ENCODE data around the gene RNF31. TPM values are rescaled to one million over a fixed set of nuclear protein-coding genes. Genes with fewer than 3 reads are reported as not detected.
A peak's percentile ranks its signal among the peaks of the same experiment; 100 is the strongest.

RNF31 gene
- total and polyA plus RNA-seq, 7 experiments from 2014 or later, result 40.9 to 151 (median 81.4) TPM

GRCh38 chr14:24157331-24157730 lies 10.0 kb downstream of the RNF31 start:
- ChIA-PET CTCF (interaction anchor here (0.6 kb wide), 1 partner anchor 48 kb away, joined by 4 read pairs; no protein-coding TSS in a partner anchor), POLR2A (interaction anchor here (1.0 to 1.7 kb wide), 3 partner anchors 10 to 43 kb away, joined by 3 read pairs; partner anchors contain the start of gene IPO4)
- no peaks in the 10 kb centered on the region for H3K27me3 ChIP-seq (ENCODE audit: control insufficient read depth in 2 of 2, insufficient read depth in 2 of 2, low read length in 2 of 2)
- Mint-ChIP-seq H3K27ac (peak overlapping the region in 4 of 9 donors; percentile 67 to 100 (median 78)), H3K36me3 (peaks cover 6 to 57% (median 28%) of the 10 kb centered on the region in 5 donors), H3K4me1 (peaks cover 16 to 38% (median 23%) of the 10 kb centered on the region in 7 donors), H3K9me3 (peaks cover 0 to 4% (median 0%) of the 10 kb centered on the region in 11 donors), H3K4me3 (no peak overlapping the region), H3K27me3 (peaks cover 0 to 4% (median 0%) of the 10 kb centered on the region in 5 donors)
- H3K36me3 ChIP-seq (ENCODE audit: control insufficient read depth in 2 of 3, insufficient read depth in 3 of 3, low read length in 3 of 3), result peaks cover 23 to 66% (median 24%) of the 10 kb centered on the region in 3 experiments
- no peaks in the 10 kb centered on the region for H3K9me3 ChIP-seq (ENCODE audit: control insufficient read depth in 2 of 3, low read length in 3 of 3)
- H3K4me1 ChIP-seq (ENCODE audit: control insufficient read depth in 2 of 2, insufficient read depth in 2 of 2, low read length in 2 of 2), result peaks cover 9 to 14% of the 10 kb centered on the region in 2 donors
- ATAC-seq, result no peak
- no peak for DNase-seq
- H3K4me3 ChIP-seq (ENCODE audit: low read length), result no peak overlapping the region
- intact Hi-C loops (cut with micrococcal nuclease), result no loop called here
- no peak overlapping the region for H3K27ac ChIP-seq (ENCODE audit: low read depth, low read length)

DNA sequence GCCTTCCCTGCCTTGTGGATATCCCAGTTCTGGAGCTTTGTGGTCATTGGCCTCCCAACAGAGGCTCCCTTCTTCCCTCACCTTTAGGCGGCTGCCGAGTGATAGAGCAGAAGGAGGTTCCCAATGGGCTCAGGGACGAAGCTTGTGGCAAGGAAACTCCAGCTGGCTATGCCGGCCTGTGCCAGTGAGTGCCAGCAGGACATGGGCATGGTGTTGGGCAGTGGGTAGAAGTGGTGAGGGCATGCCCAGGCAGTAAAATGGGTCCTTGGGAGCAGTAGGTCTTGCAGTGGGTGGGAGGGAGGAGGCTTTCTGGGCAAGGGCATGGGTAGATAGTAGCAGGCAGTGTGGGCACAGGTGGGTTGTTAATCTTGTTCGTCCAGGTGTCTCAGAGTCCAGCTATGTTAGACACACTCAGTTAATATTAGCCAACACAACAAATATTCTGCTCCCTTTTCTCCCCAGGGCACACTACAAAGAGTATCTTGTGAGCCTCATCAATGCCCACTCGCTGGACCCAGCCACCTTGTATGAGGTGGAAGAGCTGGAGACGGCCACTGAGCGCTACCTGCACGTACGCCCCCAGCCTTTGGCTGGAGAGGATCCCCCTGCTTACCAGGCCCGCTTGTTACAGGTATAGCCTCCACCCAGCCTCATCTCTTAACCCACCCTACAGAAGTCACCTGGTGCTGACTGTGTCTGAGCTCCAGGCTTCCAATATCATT lies 12.6 kb downstream of the RNF31 start:
- peak overlapping the region; percentile 98 to 100 (median 100) for H3K27ac Mint-ChIP-seq
- H3K4me1 ChIP-seq (ENCODE audit: control insufficient read depth in 2 of 2, insufficient read depth in 2 of 2, low read length in 2 of 2), result peaks cover 31 to 40% of the 10 kb centered on the region in 2 donors
- H3K4me3 Mint-ChIP-seq, result peak overlapping the region in 5 of 10 donors; percentile 9 to 100 (median 51)
- peaks cover 38 to 73% (median 40%) of the 10 kb centered on the region in 3 experiments for H3K36me3 ChIP-seq (ENCODE audit: control insufficient read depth in 2 of 3, insufficient read depth in 3 of 3, low read length in 3 of 3)
- intact Hi-C loops (cut with micrococcal nuclease), result no loop called here
- H3K27ac ChIP-seq (ENCODE audit: low read depth, low read length), result peak overlapping the region; percentile 99
- no peaks in the 10 kb centered on the region for H3K9me3 ChIP-seq (ENCODE audit: control insufficient read depth in 2 of 3, low read length in 3 of 3)
- no peaks in the 10 kb centered on the region for H3K27me3 ChIP-seq (ENCODE audit: control insufficient read depth in 2 of 2, insufficient read depth in 2 of 2, low read length in 2 of 2)
- DNase-seq (no peak), ATAC-seq (no peak)
- H3K27me3 Mint-ChIP-seq, result peaks cover 0 to 4% (median 0%) of the 10 kb centered on the region in 5 donors
- ChIA-PET POLR2A (interaction anchor here (0.9 to 4.0 kb wide), 18 partner anchors 9 to 82 kb away, joined by 3 to 56 read pairs (median 11); partner anchors contain the start of genes CHMP4A, DCAF11, EMC9 and IPO4), CTCF (interaction anchor here (0.8 to 4.2 kb wide), 9 partner anchors 9 to 104 kb away, joined by 3 to 36 read pairs (median 10); partner anchors contain the start of genes DCAF11, EMC9, NRL and PSME2)
- H3K9me3 Mint-ChIP-seq, result peaks cover 0 to 4% (median 0%) of the 10 kb centered on the region in 11 donors
- no peak overlapping the region for H3K4me3 ChIP-seq (ENCODE audit: low read length)
- peaks cover 29 to 61% (median 44%) of the 10 kb centered on the region in 7 donors for H3K4me1 Mint-ChIP-seq
- H3K36me3 Mint-ChIP-seq, result peaks cover 8 to 66% (median 35%) of the 10 kb centered on the region in 5 donors

DNA sequence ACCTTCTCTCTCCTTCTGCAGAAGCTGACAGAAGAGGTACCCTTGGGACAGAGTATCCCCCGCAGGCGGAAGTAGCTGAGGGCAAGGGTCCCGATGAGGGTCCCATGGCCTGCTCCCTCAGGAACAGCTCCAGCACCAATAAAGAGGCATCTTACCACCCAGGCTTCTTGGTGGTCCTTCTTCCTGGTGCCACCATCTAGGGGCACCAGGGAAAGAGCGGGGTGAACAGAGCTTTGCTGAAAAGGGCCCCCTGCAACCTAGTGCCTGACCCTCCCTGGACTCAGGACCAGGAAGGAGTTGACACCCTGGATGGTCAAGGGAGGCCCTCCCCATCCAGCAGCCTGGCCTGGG lies 13.2 kb downstream of the RNF31 start:
- peak overlapping the region; percentile 99 for H3K27ac ChIP-seq (ENCODE audit: low read depth, low read length)
- H3K4me1 ChIP-seq (ENCODE audit: control insufficient read depth in 2 of 2, insufficient read depth in 2 of 2, low read length in 2 of 2), result peaks cover 34 to 45% of the 10 kb centered on the region in 2 donors
- intact Hi-C loops (cut with micrococcal nuclease), result no loop called here
- peaks cover 34 to 66% (median 50%) of the 10 kb centered on the region in 7 donors for H3K4me1 Mint-ChIP-seq
- H3K4me3 Mint-ChIP-seq, result peak overlapping the region in 7 of 10 donors; percentile 9 to 100 (median 99)
- H3K4me3 ChIP-seq (ENCODE audit: low read length), result no peak overlapping the region
- no peak for DNase-seq
- H3K27me3 Mint-ChIP-seq, result peaks cover 0 to 4% (median 0%) of the 10 kb centered on the region in 5 donors
- H3K36me3 Mint-ChIP-seq, result peaks cover 11 to 68% (median 36%) of the 10 kb centered on the region in 5 donors
- no peak for ATAC-seq
- POLR2A ChIA-PET, result interaction anchor here (0.9 to 4.0 kb wide), 27 partner anchors 10 to 271 kb away, joined by 3 to 56 read pairs (median 9); partner anchors contain the start of genes CHMP4A, DCAF11, EMC9 and IPO4
- peaks cover 0 to 4% (median 0%) of the 10 kb centered on the region in 11 donors for H3K9me3 Mint-ChIP-seq
- H3K36me3 ChIP-seq (ENCODE audit: control insufficient read depth in 2 of 3, insufficient read depth in 3 of 3, low read length in 3 of 3), result peaks cover 37 to 73% (median 39%) of the 10 kb centered on the region in 3 experiments
- no peaks in the 10 kb centered on the region for H3K9me3 ChIP-seq (ENCODE audit: control insufficient read depth in 2 of 3, low read length in 3 of 3)
- peak overlapping the region; percentile 98 to 100 (median 100) for H3K27ac Mint-ChIP-seq
- H3K27me3 ChIP-seq (ENCODE audit: control insufficient read depth in 2 of 2, insufficient read depth in 2 of 2, low read length in 2 of 2), result no peaks in the 10 kb centered on the region
- CTCF ChIA-PET, result interaction anchor here (0.9 to 4.2 kb wide), 16 partner anchors 10 to 103 kb away, joined by 3 to 36 read pairs (median 4); partner anchors contain the start of genes DCAF11, EMC9, IPO4 and NRL

DNA sequence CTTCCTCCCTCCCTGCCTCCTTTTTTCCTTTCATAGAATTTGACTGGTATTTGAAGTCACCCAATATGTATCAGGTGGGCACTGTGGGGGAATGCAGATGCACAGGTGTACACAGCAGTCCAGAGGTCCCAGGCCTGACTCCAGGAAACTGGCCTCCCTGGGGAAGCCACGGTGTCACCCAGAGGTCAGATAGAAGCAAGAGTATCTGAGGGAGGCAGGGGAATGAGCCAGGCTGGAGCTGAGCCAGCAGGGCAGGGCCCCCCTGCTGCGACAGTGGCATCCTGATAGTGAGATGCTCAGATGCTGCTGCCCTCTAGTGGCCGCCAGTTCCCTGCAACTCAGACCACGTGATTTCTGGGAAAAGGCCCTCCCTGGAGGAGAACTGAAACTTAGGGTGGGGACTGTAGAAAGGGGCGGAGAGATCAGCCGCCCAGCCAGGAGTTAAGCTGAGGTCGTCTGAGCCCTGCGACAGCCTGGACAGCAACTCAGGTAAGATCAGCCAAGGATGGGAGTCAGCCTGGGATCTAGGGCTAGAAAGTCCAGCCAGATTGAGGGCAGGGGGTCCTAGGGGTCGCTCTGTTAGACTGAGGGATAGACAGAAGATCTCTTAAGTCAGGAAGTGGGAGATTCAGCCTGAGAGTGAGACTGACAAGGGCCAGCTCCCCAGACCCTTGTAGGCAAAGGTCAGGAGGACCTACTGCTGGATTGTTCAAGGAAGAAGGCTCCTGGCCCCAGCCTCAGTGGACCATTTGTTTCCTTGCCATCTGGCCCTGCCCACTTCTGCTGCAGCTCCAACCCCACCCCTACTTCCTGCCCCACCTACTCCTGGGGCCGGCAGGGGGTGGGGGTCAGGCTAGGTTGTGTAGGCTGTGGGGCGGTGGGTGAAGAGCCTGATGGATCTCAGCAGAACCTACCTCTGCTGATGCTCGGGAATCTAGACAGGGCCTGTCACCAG lies 13.8 kb downstream of the RNF31 start, which contains the start of gene IRF9:
Gene IRF9 (plus strand): TSS at position 416 of the 955 bp plus-strand sequence. CDS start 880 bp downstream, outside the sequence.
- peaks cover 38 to 69% (median 56%) of the 10 kb centered on the region in 7 donors for H3K4me1 Mint-ChIP-seq
- CTCF ChIA-PET, result interaction anchor here (0.7 to 4.2 kb wide), 22 partner anchors 10 to 113 kb away, joined by 3 to 36 read pairs (median 4); partner anchors contain the start of genes DCAF11, EMC9, IPO4 and NRL

DNA sequence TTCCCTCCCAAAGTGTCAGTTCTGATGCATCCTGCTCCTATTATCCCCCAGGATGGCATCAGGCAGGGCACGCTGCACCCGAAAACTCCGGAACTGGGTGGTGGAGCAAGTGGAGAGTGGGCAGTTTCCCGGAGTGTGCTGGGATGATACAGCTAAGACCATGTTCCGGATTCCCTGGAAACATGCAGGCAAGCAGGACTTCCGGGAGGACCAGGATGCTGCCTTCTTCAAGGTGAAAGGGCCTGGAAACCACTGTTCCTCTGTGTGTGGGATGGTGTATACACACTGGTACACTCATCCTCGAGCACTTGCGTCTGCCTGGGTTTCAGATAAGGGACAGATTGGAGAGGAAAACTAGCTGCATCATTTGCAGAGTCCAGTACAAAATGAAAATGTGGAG lies 14.8 kb downstream of the RNF31 start:
- peaks cover 34 to 45% of the 10 kb centered on the region in 2 donors for H3K4me1 ChIP-seq (ENCODE audit: control insufficient read depth in 2 of 2, insufficient read depth in 2 of 2, low read length in 2 of 2)

More for the DNA sequence above, 13.8 kb downstream of the RNF31 start, which contains the start of gene IRF9:
- intact Hi-C loops (cut with micrococcal nuclease), result loop anchor here (1.0 kb wide), 19 partner anchors 10 to 281 kb away; partner anchors contain the start of genes CHMP4A (in 2 of the 2), DCAF11 (in 2 of the 2), EMC9 (in 2 of the 2) and GMPR2 (in 2 of the 2)
- Mint-ChIP-seq H3K4me3 (peak within 1 kb of the TSS; percentile 95 to 100 (median 100)), H3K36me3 (peaks cover 11 to 65% (median 30%) of the 10 kb centered on the region in 5 donors), H3K27ac (peak within 1 kb of the TSS; percentile 98 to 100 (median 100)), H3K9me3 (peaks cover 0 to 4% (median 0%) of the 10 kb centered on the region in 11 donors), H3K27me3 (peaks cover 0 to 4% (median 0%) of the 10 kb centered on the region in 5 donors)
- H3K27ac ChIP-seq (ENCODE audit: low read depth, low read length), result peak within 1 kb of the TSS; percentile 99
- H3K36me3 ChIP-seq (ENCODE audit: control insufficient read depth in 2 of 3, insufficient read depth in 3 of 3, low read length in 3 of 3), result peaks cover 39 to 73% (median 40%) of the 10 kb centered on the region in 3 experiments
- no peaks in the 10 kb centered on the region for H3K9me3 ChIP-seq (ENCODE audit: control insufficient read depth in 2 of 3, low read length in 3 of 3)
- peak; percentile 98 for ATAC-seq
- H3K4me3 ChIP-seq (ENCODE audit: low read length), result peak within 1 kb of the TSS; percentile 89
- DNase-seq, result peak; percentile 93 to 98 (median 96)
- peaks cover 34 to 45% of the 10 kb centered on the region in 2 donors for H3K4me1 ChIP-seq (ENCODE audit: control insufficient read depth in 2 of 2, insufficient read depth in 2 of 2, low read length in 2 of 2)
- H3K27me3 ChIP-seq (ENCODE audit: control insufficient read depth in 2 of 2, insufficient read depth in 2 of 2, low read length in 2 of 2), result no peaks in the 10 kb centered on the region
- POLR2A ChIA-PET, result interaction anchor here (0.7 to 4.0 kb wide), 32 partner anchors 9 to 271 kb away, joined by 3 to 56 read pairs (median 8); partner anchors contain the start of genes CHMP4A, DCAF11, EMC9 and IPO4

More for the DNA sequence above, 14.8 kb downstream of the RNF31 start:
- no peak for ATAC-seq
- peaks cover 0 to 4% (median 0%) of the 10 kb centered on the region in 5 donors for H3K27me3 Mint-ChIP-seq
- peaks cover 42 to 74% (median 58%) of the 10 kb centered on the region in 7 donors for H3K4me1 Mint-ChIP-seq
- peak overlapping the region; percentile 89 for H3K4me3 ChIP-seq (ENCODE audit: low read length)
- ChIA-PET POLR2A (interaction anchor here (0.7 to 4.0 kb wide), 22 partner anchors 10 to 855 kb away, joined by 3 to 56 read pairs (median 9); partner anchors contain the start of genes BCL2L2, CHMP4A, DCAF11 and IPO4), CTCF (interaction anchor here (0.8 to 4.2 kb wide), 13 partner anchors 14 to 112 kb away, joined by 3 to 36 read pairs (median 7); partner anchors contain the start of genes DCAF11, EMC9, IPO4 and NRL)
- no peaks in the 10 kb centered on the region for H3K9me3 ChIP-seq (ENCODE audit: control insufficient read depth in 2 of 3, low read length in 3 of 3)
- peak overlapping the region; percentile 95 to 100 (median 100) for H3K4me3 Mint-ChIP-seq
- no peak for DNase-seq
- peak overlapping the region; percentile 99 for H3K27ac ChIP-seq (ENCODE audit: low read depth, low read length)
- intact Hi-C loops (cut with micrococcal nuclease), result no loop called here
- H3K27ac Mint-ChIP-seq, result peak overlapping the region; percentile 98 to 100 (median 100)
- peaks cover 0 to 4% (median 0%) of the 10 kb centered on the region in 11 donors for H3K9me3 Mint-ChIP-seq
- no peaks in the 10 kb centered on the region for H3K27me3 ChIP-seq (ENCODE audit: control insufficient read depth in 2 of 2, insufficient read depth in 2 of 2, low read length in 2 of 2)
- peaks cover 45 to 75% (median 48%) of the 10 kb centered on the region in 3 experiments for H3K36me3 ChIP-seq (ENCODE audit: control insufficient read depth in 2 of 3, insufficient read depth in 3 of 3, low read length in 3 of 3)
- peaks cover 6 to 68% (median 30%) of the 10 kb centered on the region in 5 donors for H3K36me3 Mint-ChIP-seq
